GM12875 (cell line): ENCODE measurements around the gene ZNF343.

Experiments used
- H3K4me3 ChIP-seq: one replicate; pipeline ENCODE4 v1.5.1; 2011; ENCODE audit warnings: low read depth, low read length, control low read depth
- CTCF ChIP-seq: IDR thresholded peaks from 2 replicates; pipeline ENCODE4 v1.5.1; 2011; ENCODE audit warnings: low read depth, mild to moderate bottlenecking, control low read depth, inconsistent platforms, low read length, moderate library complexity, borderline replicate concordance; ENCODE audit not compliant: insufficient read depth

ZNF343 gene

GRCh38 chr20:2449386-2449785 is 59.3 kb downstream of the ZNF343 start:
- no peak for TF ChIP-seq CTCF
- H3K4me3 ChIP-seq: no peak overlapping the region

GRCh38 chr20:2446845-2447244 is 61.9 kb downstream of the ZNF343 start:
- TF ChIP-seq CTCF: no peak
- no peak overlapping the region for H3K4me3 ChIP-seq
